GM21367 (cell line): ENCODE results near the gene FARP1.

Experiments
- ATAC-seq: cut with Tn5 transposase; IDR thresholded peaks from one replicate; pipeline ENCODE4 v1.9.1; 2021; ENCODE audit not compliant: unreplicated experiment

FARP1 gene

GRCh38 chr13:98142380-98143156 lies at the start of gene FARP1:
FARP1 (plus strand) TSS chr13:98143094; CDS start chr13:98213243, 70,149 bp downstream.
- peak; percentile 82 for ATAC-seq

GRCh38 chr13:98094678-98095266 lies 48.1 kb upstream of the FARP1 start:
- no peak for ATAC-seq

- ATAC-seq: no peak
Measured at GRCh38 chr13:98096059-98096458, 46.8 kb upstream of the FARP1 start.

GRCh38 chr13:98097749-98098148 lies 45.1 kb upstream of the FARP1 start:
- no peak for ATAC-seq

- no peak for ATAC-seq
Measured at GRCh38 chr13:98098516-98098915, 44.4 kb upstream of the FARP1 start.

- ATAC-seq: no peak
Measured at GRCh38 chr13:98099627-98100026, 43.3 kb upstream of the FARP1 start.

- ATAC-seq: no peak
Measured at GRCh38 chr13:98100481-98100880, 42.4 kb upstream of the FARP1 start.

- ATAC-seq: no peak
Measured at GRCh38 chr13:98103531-98103930, 39.4 kb upstream of the FARP1 start.

- ATAC-seq: no peak
Measured at GRCh38 chr13:98103942-98104880, 38.7 kb upstream of the FARP1 start.

GRCh38 chr13:98105929-98106336 lies 37.0 kb upstream of the FARP1 start:
- no peak for ATAC-seq

- ATAC-seq: no peak
Measured at GRCh38 chr13:98108341-98108740, 34.6 kb upstream of the FARP1 start.

GRCh38 chr13:98109226-98109853 lies 33.6 kb upstream of the FARP1 start:
- ATAC-seq: no peak

- ATAC-seq: no peak
Measured at GRCh38 chr13:98110749-98111148, 32.1 kb upstream of the FARP1 start.

GRCh38 chr13:98111168-98112098 lies 31.5 kb upstream of the FARP1 start:
- ATAC-seq: no peak

- ATAC-seq: no peak
Measured at GRCh38 chr13:98112456-98112855, 30.4 kb upstream of the FARP1 start.

GRCh38 chr13:98118865-98119264 lies 24.0 kb upstream of the FARP1 start:
- ATAC-seq: no peak

GRCh38 chr13:98123176-98123575 lies 19.7 kb upstream of the FARP1 start:
- no peak for ATAC-seq

- no peak for ATAC-seq
Measured at GRCh38 chr13:98129059-98129746, 13.7 kb upstream of the FARP1 start.

GRCh38 chr13:98133946-98134345 lies 8.9 kb upstream of the FARP1 start:
- peak; percentile 87 for ATAC-seq
